ENCODE measurements around the gene MKRN2. TPM values are rescaled to one million over a fixed set of nuclear protein-coding genes. Genes with fewer than 3 reads are reported as not detected.
"Not testable (repeated sequence)": the region's sequence is repeated elsewhere in the genome, so short reads cannot be mapped to it uniquely, and the experiment has no call there.

Gene MKRN2
- total RNA-seq, 4 donors from 2014 or later, result 17.6 to 59.5 (median 38.1) TPM

DNA sequence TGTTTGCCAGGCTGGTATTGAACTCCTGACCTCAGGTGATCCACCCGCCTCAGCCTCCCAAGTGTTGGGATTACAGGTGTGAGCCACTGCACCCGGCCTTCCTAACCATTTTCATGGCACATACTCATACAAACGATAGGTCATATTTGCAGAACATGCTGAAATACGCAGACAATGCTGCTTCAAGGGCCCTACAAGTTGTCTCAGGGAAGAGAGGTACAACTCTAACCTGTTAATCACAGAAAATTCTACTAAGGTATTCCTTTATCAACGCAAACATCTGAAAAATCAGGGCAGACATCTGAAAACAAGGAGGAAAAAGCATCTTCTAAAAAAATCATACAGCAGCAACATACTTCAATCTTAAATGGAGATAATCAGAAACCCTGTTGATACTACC lies 67.2 kb downstream of the MKRN2 start:
- TF ChIP-seq POLR2A (IDR thresholded peaks at IDR 0.05), result no peak
- TF ChIP-seq, protein P1, sequence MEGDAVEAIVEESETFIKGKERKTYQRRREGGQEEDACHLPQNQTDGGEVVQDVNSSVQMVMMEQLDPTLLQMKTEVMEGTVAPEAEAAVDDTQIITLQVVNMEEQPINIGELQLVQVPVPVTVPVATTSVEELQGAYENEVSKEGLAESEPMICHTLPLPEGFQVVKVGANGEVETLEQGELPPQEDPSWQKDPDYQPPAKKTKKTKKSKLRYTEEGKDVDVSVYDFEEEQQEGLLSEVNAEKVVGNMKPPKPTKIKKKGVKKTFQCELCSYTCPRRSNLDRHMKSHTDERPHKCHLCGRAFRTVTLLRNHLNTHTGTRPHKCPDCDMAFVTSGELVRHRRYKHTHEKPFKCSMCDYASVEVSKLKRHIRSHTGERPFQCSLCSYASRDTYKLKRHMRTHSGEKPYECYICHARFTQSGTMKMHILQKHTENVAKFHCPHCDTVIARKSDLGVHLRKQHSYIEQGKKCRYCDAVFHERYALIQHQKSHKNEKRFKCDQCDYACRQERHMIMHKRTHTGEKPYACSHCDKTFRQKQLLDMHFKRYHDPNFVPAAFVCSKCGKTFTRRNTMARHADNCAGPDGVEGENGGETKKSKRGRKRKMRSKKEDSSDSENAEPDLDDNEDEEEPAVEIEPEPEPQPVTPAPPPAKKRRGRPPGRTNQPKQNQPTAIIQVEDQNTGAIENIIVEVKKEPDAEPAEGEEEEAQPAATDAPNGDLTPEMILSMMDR (IDR thresholded peaks at IDR 0.05), result no peak
- Histone ChIP-seq H3K27ac (no peak overlapping the region), H3K4me3 (no peak overlapping the region), H3K4me1 (peaks cover 0 to 7% of the 10 kb centered on the region in 2 donors), H3K27me3 (no peaks in the 10 kb centered on the region), H3K36me3 (no peaks in the 10 kb centered on the region), H3K9me3 (no peaks in the 10 kb centered on the region)
- DNase-seq, result no peak
- intact Hi-C loops (cut with DNase I; ENCODE audit: low total_unique reads), result no loop called here

DNA sequence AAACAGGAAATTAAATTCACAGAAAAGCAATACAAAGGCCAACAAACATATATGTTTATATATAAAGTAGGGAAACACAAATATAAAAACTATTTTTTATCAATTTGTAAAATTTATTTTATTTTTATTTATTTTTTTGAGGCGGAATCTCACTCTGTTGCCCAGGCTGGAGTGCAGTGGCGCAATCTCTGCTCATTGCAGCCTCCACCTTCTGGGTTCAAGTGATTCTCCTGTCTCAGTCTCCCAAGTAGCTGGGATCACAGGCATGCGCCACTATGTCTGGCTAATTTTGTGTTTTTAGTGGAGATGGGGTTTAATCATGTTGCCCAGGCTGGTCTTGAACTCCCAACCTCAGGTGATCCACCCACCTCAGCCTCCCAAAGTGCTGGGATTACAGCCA lies 68.1 kb downstream of the MKRN2 start:
- intact Hi-C loops (cut with DNase I; ENCODE audit: low total_unique reads); H3K27me3 ChIP-seq; H3K4me3 ChIP-seq; H3K27ac ChIP-seq; H3K36me3 ChIP-seq; H3K4me1 ChIP-seq; DNase-seq; H3K9me3 ChIP-seq: not testable (repeated sequence)

DNA sequence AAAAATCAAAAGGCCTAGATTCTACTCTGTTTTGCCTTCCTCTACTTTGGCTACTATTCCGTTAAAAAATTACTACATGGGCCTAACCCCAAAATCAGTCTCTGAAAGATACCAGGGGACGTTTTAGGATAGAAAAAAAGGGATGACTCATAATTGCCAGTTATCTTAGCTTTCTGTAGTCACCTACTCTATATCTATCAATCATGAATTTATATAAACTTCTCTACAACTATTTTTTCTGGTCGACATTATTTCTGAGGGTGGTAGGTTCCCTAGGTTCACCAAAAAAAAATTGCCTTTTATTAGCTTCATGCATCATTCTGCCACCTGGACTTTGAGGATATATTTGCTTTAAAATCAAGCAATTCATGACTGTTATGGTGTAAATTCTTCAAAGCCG lies 70.5 kb downstream of the MKRN2 start:
- TF ChIP-seq POLR2A (IDR thresholded peaks at IDR 0.05), result no peak
- TF ChIP-seq, protein P1 (IDR thresholded peaks at IDR 0.05), result no peak
- Histone ChIP-seq H3K9me3 (no peaks in the 10 kb centered on the region), H3K4me1 (peaks cover 0 to 7% of the 10 kb centered on the region in 2 donors), H3K36me3 (no peaks in the 10 kb centered on the region), H3K27ac (no peak overlapping the region), H3K27me3 (no peaks in the 10 kb centered on the region), H3K4me3 (no peak overlapping the region)
- DNase-seq, result no peak
- intact Hi-C loops (cut with DNase I; ENCODE audit: low total_unique reads), result no loop called here

DNA sequence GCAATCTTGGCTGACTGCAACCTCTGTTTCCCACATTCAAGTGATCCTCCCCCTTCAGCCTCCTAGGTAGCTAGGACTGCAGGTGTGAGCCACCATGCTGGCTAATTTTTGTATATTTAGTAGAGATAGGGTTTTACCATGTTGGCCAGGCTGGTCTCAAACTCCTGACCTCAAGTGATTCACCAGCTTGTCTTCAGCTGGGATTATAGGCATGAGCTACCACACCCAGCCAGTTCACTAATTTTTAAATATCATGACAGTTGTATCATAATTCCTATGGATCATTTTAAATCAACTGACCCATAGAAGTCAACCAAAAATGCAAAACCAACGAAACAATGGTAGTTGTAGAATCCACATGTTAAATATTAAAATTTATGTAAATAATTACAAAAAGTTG lies 71.9 kb downstream of the MKRN2 start:
- no peaks in the 10 kb centered on the region for H3K36me3 ChIP-seq
- H3K9me3 ChIP-seq, result no peaks in the 10 kb centered on the region
- no peak for DNase-seq
- TF ChIP-seq POLR2A (IDR thresholded peaks at IDR 0.05), result no peak
- TF ChIP-seq, protein P1 (IDR thresholded peaks at IDR 0.05), result no peak
- peaks cover 0 to 7% of the 10 kb centered on the region in 2 donors for H3K4me1 ChIP-seq
- H3K4me3 ChIP-seq, result no peak overlapping the region
- intact Hi-C loops (cut with DNase I; ENCODE audit: low total_unique reads), result no loop called here
- H3K27me3 ChIP-seq, result no peaks in the 10 kb centered on the region
- no peak overlapping the region for H3K27ac ChIP-seq

DNA sequence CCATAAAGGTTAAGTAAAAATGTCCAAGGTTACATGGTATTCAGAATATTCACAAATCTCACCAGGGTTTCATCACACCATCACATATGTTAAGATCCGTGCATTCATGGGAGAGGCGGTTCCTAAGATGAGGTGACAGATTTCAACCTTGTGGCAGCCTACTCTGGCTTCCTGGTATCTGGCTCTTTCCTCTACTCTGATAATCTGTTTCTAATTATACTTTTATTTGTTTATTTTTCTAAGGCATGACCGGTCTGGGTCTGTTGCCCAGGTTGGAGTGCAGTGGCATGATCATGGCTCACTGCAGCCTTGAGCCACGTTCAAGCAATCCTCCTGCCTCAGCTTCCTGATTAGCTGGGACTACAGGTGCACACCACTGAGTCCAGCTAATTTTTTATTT lies 72.7 kb downstream of the MKRN2 start:
- TF ChIP-seq, protein P1 (IDR thresholded peaks at IDR 0.05), result no peak
- TF ChIP-seq POLR2A (IDR thresholded peaks at IDR 0.05), result no peak
- peaks cover 0 to 7% of the 10 kb centered on the region in 2 donors for H3K4me1 ChIP-seq

DNA sequence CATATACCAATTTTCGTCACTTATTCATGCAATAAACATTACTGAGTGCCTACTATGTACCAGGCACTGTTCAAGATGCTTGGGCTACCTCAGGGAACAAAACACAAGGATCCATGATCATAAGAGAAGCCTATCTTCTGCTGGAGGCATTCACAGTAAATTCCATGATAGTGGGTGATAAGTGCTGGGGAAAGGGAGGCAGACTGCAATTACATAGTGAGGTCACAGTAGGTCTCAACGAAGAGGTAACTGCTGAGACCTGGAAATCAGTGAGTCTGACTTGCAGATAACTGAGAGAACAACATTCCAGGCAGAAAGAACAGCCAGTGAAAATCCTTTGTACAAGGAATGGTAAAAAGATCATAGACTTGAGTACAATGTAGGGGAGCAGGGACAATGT lies 73.4 kb downstream of the MKRN2 start:
- DNase-seq, result no peak
- Histone ChIP-seq H3K4me1 (peaks cover 0 to 7% of the 10 kb centered on the region in 2 donors), H3K36me3 (no peaks in the 10 kb centered on the region), H3K9me3 (no peaks in the 10 kb centered on the region), H3K27me3 (no peaks in the 10 kb centered on the region), H3K4me3 (no peak overlapping the region), H3K27ac (no peak overlapping the region)
- intact Hi-C loops (cut with DNase I; ENCODE audit: low total_unique reads), result no loop called here
- TF ChIP-seq, protein P1 (IDR thresholded peaks at IDR 0.05), result no peak
- no peak for TF ChIP-seq POLR2A (IDR thresholded peaks at IDR 0.05)

More for the DNA sequence above, 72.7 kb downstream of the MKRN2 start:
- no peaks in the 10 kb centered on the region for H3K27me3 ChIP-seq
- H3K36me3 ChIP-seq, result no peaks in the 10 kb centered on the region
- H3K4me3 ChIP-seq, result no peak overlapping the region
- DNase-seq, result no peak
- no peak overlapping the region for H3K27ac ChIP-seq
- no peaks in the 10 kb centered on the region for H3K9me3 ChIP-seq
- intact Hi-C loops (cut with DNase I; ENCODE audit: low total_unique reads), result no loop called here

DNA sequence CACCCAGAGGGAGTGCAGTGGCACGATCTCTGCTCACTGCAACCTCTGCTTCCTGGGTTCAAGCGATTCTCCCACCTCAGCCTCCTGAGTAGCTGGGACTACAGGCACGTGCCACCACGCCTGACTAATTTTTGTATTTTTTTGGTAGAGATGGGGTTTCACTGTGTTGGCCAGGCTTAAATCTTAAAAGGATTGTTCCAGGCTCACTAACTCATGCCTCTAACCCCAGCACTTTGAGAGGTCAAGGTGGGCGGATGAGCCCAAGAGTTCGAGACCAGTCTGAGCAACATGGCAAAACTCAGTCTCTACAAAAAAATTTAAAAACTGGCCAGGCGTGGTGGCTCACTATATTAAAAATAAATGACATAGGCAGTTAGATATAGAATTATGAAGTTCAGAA lies 74.0 kb downstream of the MKRN2 start:
- DNase-seq; H3K36me3 ChIP-seq; H3K4me1 ChIP-seq; H3K9me3 ChIP-seq; H3K27ac ChIP-seq; H3K4me3 ChIP-seq; H3K27me3 ChIP-seq; intact Hi-C loops (cut with DNase I; ENCODE audit: low total_unique reads): not testable (repeated sequence)

Data from uterus (tissue), 4 donors.